GM12878 (cell line): ENCODE measurements around the gene HADHA. TPM values are rescaled to one million over a fixed set of nuclear protein-coding genes. Genes with fewer than 3 reads are reported as not detected.

Experiments used
- ATAC-seq: fragments of 200-7000 bp; cut with Tn5 transposase; 3 replicates; pipeline ENCODE4 v1.9.1; 2020; ENCODE audit warnings: mild to moderate bottlenecking, moderate library complexity
- BruUV-seq: library from RNA; stranded (reverse); fragments of 400-500 nt; replicated peaks from 2 replicates; lab custom pipeline; 2021; lab: Mats Ljungman, UMichigan
- CTCF ChIA-PET: fragments of 300-600 bp; sonication (Branson Sonifier 250); formaldehyde crosslinking; extraction: SDS; loops from one replicate; lab custom pipeline; 2021; ENCODE audit warnings: inconsistent platforms; lab: Yijun Ruan, JAX
- POLR2A ChIA-PET: fragments of 350-600 bp; formaldehyde crosslinking; extraction: SDS; loops from one replicate; lab custom pipeline; 2021; ENCODE audit warnings: inconsistent platforms; lab: Charles Lee
- RAD21 ChIA-PET: fragments of 300-600 bp; sonication (Branson Sonifier 250); formaldehyde crosslinking; loops from one replicate; lab custom pipeline; 2023; ENCODE audit warnings: antibody characterized with exemption; ENCODE audit not compliant: unreplicated experiment; lab: Charles Lee
- SMC1A ChIA-PET: fragments of 300-600 bp; sonication (Branson Sonifier 250); formaldehyde crosslinking; loops from one replicate; lab custom pipeline; 2023; ENCODE audit not compliant: unreplicated experiment, uncharacterized antibody; lab: Charles Lee
- DNase-seq: peaks from one replicate; pipeline ENCODE4 v3.0.0-alpha.2; 2011; ENCODE audit warnings: low read depth, low spot score
- FAIRE-seq: peaks from 3 replicates; lab custom pipeline; 2011; peaks lifted over from hg19 to GRCh38; lab: Jason Lieb, UNC
- H2AFZ ChIP-seq: 2 replicates; pipeline ENCODE4 v1.6.0; 2011; ENCODE audit warnings: low read depth, low read length, control low read depth; ENCODE audit not compliant: control insufficient read depth
- H3K27ac ChIP-seq: 2 replicates; pipeline ENCODE4 v1.5.1; 2011; ENCODE audit warnings: control low read depth; ENCODE audit not compliant: control insufficient read depth, insufficient read depth
- H3K27me3 ChIP-seq, 2 experiments: replicated peaks in 1 of 2; 2 replicates each; pipeline versions ENCODE4 v1.6.0 to v1.6.1; 2011; ENCODE audit warnings: low read length in 1 of 2; ENCODE audit not compliant: control insufficient read depth in 2 of 2, insufficient read depth in 2 of 2
- H3K36me3 ChIP-seq, 2 experiments: 2 replicates each; pipeline ENCODE4 v1.5.1; 2011; ENCODE audit warnings: low read length in 1 of 2; ENCODE audit not compliant: control insufficient read depth in 2 of 2, insufficient read depth in 2 of 2
- H3K4me1 ChIP-seq: 2 replicates; pipeline ENCODE4 v1.6.1; 2011; ENCODE audit warnings: mild to moderate bottlenecking, low read length, moderate library complexity, mixed read lengths; ENCODE audit not compliant: control insufficient read depth, insufficient read depth
- H3K4me2 ChIP-seq: 2 replicates; pipeline ENCODE4 v1.6.0; 2011; ENCODE audit warnings: control low read depth; ENCODE audit not compliant: control insufficient read depth, insufficient read depth
- H3K4me3 ChIP-seq: fragments of 200-600 bp; sonication (generic); 2 replicates; pipeline ENCODE4 v1.5.1; 2016
- H3K79me2 ChIP-seq: 2 replicates; pipeline ENCODE4 v1.6.0; 2011; ENCODE audit warnings: low read length; ENCODE audit not compliant: control insufficient read depth, insufficient read depth
- H3K9ac ChIP-seq: 2 replicates; pipeline ENCODE4 v1.8.0; 2011; ENCODE audit warnings: low read length, control low read depth, mixed read lengths; ENCODE audit not compliant: control insufficient read depth, insufficient read depth
- H3K9me3 ChIP-seq: replicated peaks from 3 replicates; pipeline ENCODE4 v1.5.1; 2011; ENCODE audit warnings: mild to moderate bottlenecking, low read length; ENCODE audit not compliant: control insufficient read depth, insufficient read depth
- H4K20me1 ChIP-seq: 2 replicates; pipeline ENCODE4 v1.6.0; 2011; ENCODE audit not compliant: control insufficient read depth, insufficient read depth
- CBFB ChIP-seq: IDR thresholded peaks from 2 replicates; pipeline ENCODE4 v1.6.1; 2016; ENCODE audit warnings: antibody characterized with exemption, low read depth
- HCFC1 ChIP-seq: fragments of 150-350 bp; IDR thresholded peaks from 2 replicates; pipeline ENCODE4 v1.6.1; 2014; ENCODE audit warnings: low read length
- KLF5 ChIP-seq: fragments of 450-650 bp; IDR thresholded peaks from 2 replicates; pipeline ENCODE4 v1.6.1; 2014; ENCODE audit warnings: mild to moderate bottlenecking; ENCODE audit not compliant: partially characterized antibody
- NFXL1 ChIP-seq: fragments of 450-650 bp; IDR thresholded peaks from 2 replicates; pipeline ENCODE4 v1.6.1; 2017; ENCODE audit warnings: antibody characterized with exemption, mild to moderate bottlenecking, borderline replicate concordance
- SMARCA5 ChIP-seq: fragments of 450-650 bp; IDR thresholded peaks from 2 replicates; pipeline ENCODE4 v1.6.1; 2017; ENCODE audit warnings: mild to moderate bottlenecking
- SUZ12 ChIP-seq: fragments of 200-600 bp; sonication (generic); IDR thresholded peaks from one replicate; pipeline ENCODE4 v1.6.1; 2018; ENCODE audit warnings: antibody characterized with exemption, mild to moderate bottlenecking; ENCODE audit not compliant: unreplicated experiment
- TCF3 ChIP-seq: IDR thresholded peaks from 2 replicates; pipeline ENCODE4 v1.6.1; 2012; ENCODE audit warnings: low read depth, mild to moderate bottlenecking, low read length, borderline replicate concordance; ENCODE audit not compliant: insufficient read depth
- WRNIP1 ChIP-seq: IDR thresholded peaks from 2 replicates; pipeline ENCODE4 v1.6.1; 2011; ENCODE audit warnings: low read depth, low read length, improper control_type of control experiment, borderline replicate concordance
- YBX1 ChIP-seq: fragments of 450-650 bp; IDR thresholded peaks from 2 replicates; pipeline ENCODE4 v1.6.1; 2016; ENCODE audit warnings: antibody characterized with exemption
- YY1 ChIP-seq: IDR thresholded peaks from 2 replicates; pipeline ENCODE4 v1.6.1; 2011; ENCODE audit warnings: low read depth, mild to moderate bottlenecking, low read length
- ZNF24 ChIP-seq: fragments of 450-650 bp; IDR thresholded peaks from 2 replicates; pipeline ENCODE4 v1.6.1; 2017; ENCODE audit warnings: antibody characterized with exemption, mild to moderate bottlenecking
- WGBS: methylation state at CpG from one replicate; pipeline ENCODE4 v1.1.6; 2016; ENCODE audit warnings: low lambda C conversion rate; ENCODE audit not compliant: insufficient replicate concordance, insufficient coverage; ENCODE audit errors: missing lambda C conversion rate; 5-methylcytosine and 5-hydroxymethylcytosine counted together
- in situ Hi-C: fragments of 300-500 bp; cut with MboI; formaldehyde crosslinking; loops from 9 replicates; pipeline ENCODE4 v1.14.3; 2018; ENCODE audit warnings: mixed read lengths
- intact Hi-C: fragments of 100-400 bp; cut with micrococcal nuclease; formaldehyde crosslinking; loops from one replicate; pipeline ENCODE4 v1.14.2; 2022; ENCODE audit not compliant: unreplicated experiment
- polyA plus RNA-seq, 11 experiments: library from polyadenylated mRNA; depleted of rRNA in 4 of 11; unstranded in 6 of 11; stranded (reverse) in 5 of 11; fragments of >200 nt; fragmentation: Nextera tagmentation in 4 of 11; fragmentation: Illumina TruSeq in 1 of 11; extraction: Ambion mirVana in 4 of 11; extraction: Trizol in 1 of 11; gene quantifications; 1 replicate in 1 of 11; 2 replicates in 10 of 11; pipeline versions ENCODE4 v1.2.1 to v1.2.3, GENCODE V29; 2011 to 2016; ENCODE audit warnings: inconsistent platforms in 2 of 11, missing spikeins in 2 of 11, low read depth in 1 of 11
- total RNA-seq, 4 experiments: library from RNA; depleted of rRNA in 3 of 4; stranded (reverse); fragments of >200 nt in 3 of 4; fragmentation: Illumina TruSeq in 1 of 4; extraction: Trizol in 1 of 4; gene quantifications; 2 replicates each; pipeline versions ENCODE4 v1.2.1 to v1.2.3, GENCODE V29; 2013 to 2021
- TF ChIP-seq, protein P1 (sequence below): fragments of 450-650 bp; IDR thresholded peaks from 2 replicates; pipeline ENCODE4 v1.6.1; 2016; ENCODE audit warnings: mild to moderate bottlenecking

HADHA gene
- total and polyA plus RNA-seq, 10 of the 15 experiments (the other 5 are each of a cell fraction or from before 2014, with no cell fraction given): 109 to 207 (median 165) TPM

DNA sequence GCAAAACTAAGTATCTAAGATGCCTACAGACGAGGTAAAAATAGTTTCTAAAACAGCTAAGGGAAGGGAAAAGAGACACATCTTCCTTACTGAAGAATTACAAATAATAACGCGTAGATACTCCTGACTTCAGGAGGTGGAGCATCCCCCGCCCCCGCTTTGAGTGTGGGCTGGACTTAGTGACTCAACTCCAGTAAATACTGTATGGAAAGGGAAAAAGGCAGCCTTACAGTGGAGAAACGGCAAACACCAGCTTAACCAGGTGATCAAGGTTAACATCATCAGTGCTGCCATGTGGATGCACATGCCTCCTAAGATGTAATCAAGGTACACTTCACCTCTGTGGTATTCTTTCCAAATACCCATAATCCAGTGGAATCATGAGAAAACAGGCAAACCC lies 48.2 kb upstream of the HADHA start:
- Histone ChIP-seq H4K20me1 (no peaks in the 10 kb centered on the region), H3K79me2 (no peaks in the 10 kb centered on the region), H3K27me3 (no peaks in the 10 kb centered on the region), H3K4me3 (no peak overlapping the region)
- ChIA-PET CTCF (no interaction called here), RAD21 (no interaction called here)
- DNase-seq: no peak
- in situ Hi-C loops: no loop called here
- no peak for TF ChIP-seq ZNF24
- TF ChIP-seq NFXL1: no peak
- TF ChIP-seq, protein P1, sequence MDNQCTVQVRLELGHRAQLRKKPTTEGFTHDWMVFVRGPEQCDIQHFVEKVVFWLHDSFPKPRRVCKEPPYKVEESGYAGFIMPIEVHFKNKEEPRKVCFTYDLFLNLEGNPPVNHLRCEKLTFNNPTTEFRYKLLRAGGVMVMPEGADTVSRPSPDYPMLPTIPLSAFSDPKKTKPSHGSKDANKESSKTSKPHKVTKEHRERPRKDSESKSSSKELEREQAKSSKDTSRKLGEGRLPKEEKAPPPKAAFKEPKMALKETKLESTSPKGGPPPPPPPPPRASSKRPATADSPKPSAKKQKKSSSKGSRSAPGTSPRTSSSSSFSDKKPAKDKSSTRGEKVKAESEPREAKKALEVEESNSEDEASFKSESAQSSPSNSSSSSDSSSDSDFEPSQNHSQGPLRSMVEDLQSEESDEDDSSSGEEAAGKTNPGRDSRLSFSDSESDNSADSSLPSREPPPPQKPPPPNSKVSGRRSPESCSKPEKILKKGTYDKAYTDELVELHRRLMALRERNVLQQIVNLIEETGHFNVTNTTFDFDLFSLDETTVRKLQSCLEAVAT: no peak
- TF ChIP-seq KLF5: no peak
- TF ChIP-seq HCFC1: no peak
- TF ChIP-seq CBFB: no peak
- TF ChIP-seq TCF3: no peak
- TF ChIP-seq SMARCA5: no peak
- TF ChIP-seq YBX1: no peak
- TF ChIP-seq WRNIP1: no peak
- no peak for TF ChIP-seq SUZ12
- TF ChIP-seq YY1: no peak
- TF ChIP-seq, all 136 proteins: peak for 0
- BruUV-seq: no TSS peak
- H3K36me3 ChIP-seq: peaks cover 0 to 5% of the 10 kb centered on the region in 2 experiments; a peak in 2 of 4 replicates
- SMC1A ChIA-PET: no interaction called here
- no peak overlapping the region for H3K27ac ChIP-seq
- FAIRE-seq (no peak), ATAC-seq (no peak)
- no peak overlapping the region for H2AFZ ChIP-seq
- H3K4me2 ChIP-seq: no peak overlapping the region
- intact Hi-C loops: no loop called here
- POLR2A ChIA-PET: no interaction called here
- 87% methylated on average over 6 of the region's 6 CpGs for WGBS
- no peaks in the 10 kb centered on the region for H3K4me1 ChIP-seq
- no peaks in the 10 kb centered on the region for H3K9me3 ChIP-seq
- H3K9ac ChIP-seq: no peak overlapping the region
